ENCODE results near the gene GTF2E1.

GTF2E1 gene

GRCh38 chr3:120802916-120803315, 60.4 kb downstream of the GTF2E1 start:
- DNase-seq = no peak

- no peak for DNase-seq
These were observed 74.2 kb downstream of the GTF2E1 start for GRCh38 chr3:120816728-120817127.

GRCh38 chr3:120820748-120821147, 78.2 kb downstream of the GTF2E1 start:
- no peak for DNase-seq

GRCh38 chr3:120821426-120821825, 78.9 kb downstream of the GTF2E1 start:
- no peak for DNase-seq

DNA sequence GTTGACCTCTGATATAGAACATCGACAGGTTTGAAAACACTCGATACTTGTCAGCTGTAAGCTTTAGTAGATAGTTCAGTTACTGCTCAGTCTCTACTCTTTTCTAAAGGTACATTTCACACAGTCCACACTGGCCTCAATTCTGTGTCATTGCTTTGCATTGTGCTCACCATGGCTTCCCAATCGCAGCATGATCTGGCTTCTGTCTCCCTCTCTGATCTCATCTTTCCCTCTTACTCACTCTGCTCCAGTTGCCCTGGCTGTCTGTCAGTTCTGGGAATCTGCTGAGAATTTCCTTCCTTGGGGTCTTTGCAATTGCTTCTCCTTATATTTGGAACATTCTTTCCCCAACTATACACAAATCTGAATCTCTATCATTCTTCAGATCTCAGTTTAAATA, 80.6 kb downstream of the GTF2E1 start:
- no peak for DNase-seq

GRCh38 chr3:120824613-120825012, 82.1 kb downstream of the GTF2E1 start:
- DNase-seq = no peak

GRCh38 chr3:120828796-120829195, 86.3 kb downstream of the GTF2E1 start:
- DNase-seq = no peak

- DNase-seq = no peak
These were observed 88.5 kb downstream of the GTF2E1 start for GRCh38 chr3:120831066-120831465.
